A549 treated with AZD9567 at 1 μM for 4 hours (cell line): ENCODE results near the gene TMSB10. TPM values are rescaled to one million over a fixed set of nuclear protein-coding genes. Genes with fewer than 3 reads are reported as not detected.

Source experiments
- total RNA-seq: library from RNA; stranded (reverse); fragments of 200-300 nt; extraction: Qiagen RNA extraction; gene quantifications from 5 replicates; pipeline ENCODE4 v1.2.3, GENCODE V29; 2022; ENCODE audit not compliant: insufficient read depth

TMSB10 gene
- 6,296 to 10,419 TPM (median 9,336 TPM) in 5 replicates for total RNA-seq

DNA sequence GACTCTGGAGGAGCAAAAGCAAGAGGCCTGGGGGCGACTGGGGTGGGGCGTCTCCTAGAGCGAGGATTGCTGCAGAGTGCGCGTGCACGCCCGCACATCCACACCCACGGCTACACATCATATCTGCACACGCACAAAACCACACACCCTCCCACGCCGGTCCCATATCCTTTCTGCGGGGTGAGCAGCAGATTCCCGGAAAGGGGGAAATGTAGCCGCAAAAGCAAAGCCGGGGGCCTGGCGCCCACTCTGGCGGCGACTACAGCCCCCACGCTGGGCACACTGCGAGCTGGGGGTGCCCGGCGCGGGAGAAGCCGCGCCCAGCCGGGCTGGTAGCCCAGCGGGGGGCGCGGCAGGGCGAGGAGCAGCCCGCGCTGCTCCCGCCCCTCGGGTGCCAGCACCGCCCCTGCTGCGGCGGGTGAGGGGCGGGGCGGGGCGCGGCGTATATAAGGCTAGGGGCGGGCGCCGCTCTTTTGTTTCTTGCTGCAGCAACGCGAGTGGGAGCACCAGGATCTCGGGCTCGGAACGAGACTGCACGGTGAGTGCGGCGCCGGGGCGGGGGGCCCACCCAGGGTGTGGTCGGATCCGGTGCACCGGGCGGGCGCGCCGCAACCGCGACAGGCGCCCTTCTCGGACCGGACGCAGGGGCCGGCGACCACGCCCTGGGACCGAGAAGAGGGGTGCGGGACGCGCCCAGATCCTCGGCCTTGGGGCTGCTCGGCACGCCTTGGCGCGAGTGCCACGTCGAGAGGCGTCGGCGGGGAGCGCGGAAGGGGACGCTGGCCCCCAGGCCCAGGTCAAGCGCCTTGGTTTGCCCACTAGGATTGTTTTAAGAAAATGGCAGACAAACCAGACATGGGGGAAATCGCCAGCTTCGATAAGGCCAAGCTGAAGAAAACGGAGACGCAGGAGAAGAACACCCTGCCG lies at the start of gene TMSB10:
Gene TMSB10, plus strand, starts transcription at position 476 of the 927 bp plus-strand sequence.

DNA sequence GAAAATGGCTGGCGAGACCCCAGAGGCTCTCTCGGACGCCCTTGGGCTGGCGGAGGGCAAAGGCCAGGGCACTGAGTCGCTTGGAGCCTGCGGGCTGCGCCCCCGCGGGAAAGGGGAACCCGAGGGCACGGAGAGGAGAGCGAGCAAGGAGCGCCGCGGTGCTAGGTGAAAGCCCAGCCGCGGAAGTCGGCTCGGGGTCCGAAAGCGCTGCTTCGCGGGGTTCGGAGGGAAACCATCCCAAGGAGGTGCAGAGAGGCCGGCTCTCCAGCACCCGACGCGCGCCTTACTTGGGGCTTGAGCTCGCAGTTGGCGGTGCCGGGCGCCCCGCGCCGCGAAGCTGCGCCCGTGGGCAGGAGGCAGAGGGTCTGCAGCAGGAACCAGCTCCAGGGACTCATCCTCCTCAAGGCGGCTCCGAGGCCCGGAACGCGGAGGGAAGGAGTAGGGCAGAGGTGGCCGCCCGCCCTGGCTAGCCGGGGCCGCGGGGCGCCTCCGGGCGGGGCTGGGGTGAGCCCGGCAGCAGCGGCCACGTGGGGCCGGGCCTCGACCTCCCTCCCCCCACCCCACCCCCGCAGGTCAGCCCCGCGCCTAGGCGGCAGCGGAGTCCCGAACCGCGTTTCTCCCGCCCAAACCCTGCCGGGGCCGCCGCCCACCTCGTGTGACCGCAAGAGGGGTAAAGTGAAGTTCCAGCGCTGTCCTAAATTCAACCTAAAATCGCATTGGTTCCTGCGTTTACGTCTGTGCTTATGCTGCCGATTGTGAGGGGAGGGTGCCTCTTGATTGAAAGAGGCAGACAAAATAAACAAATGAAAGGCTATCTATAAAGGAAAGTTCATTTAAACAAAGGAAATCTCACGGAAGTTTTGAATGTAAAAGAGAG lies 24.6 kb upstream of the TMSB10 start, which contains the start of gene TRABD2A:
Gene TRABD2A, minus strand, starts transcription at position 440 of the 877 bp plus-strand sequence. Its CDS starts 45 bp downstream, at position 395.

Other genes with a start within 250 kb of the TMSB10 start
- 9.0 to 12.9 TPM (median 11.2 TPM) in 5 replicates for gene TRABD2A, start 24.6 kb upstream of the TMSB10 start, total RNA-seq
- gene KCMF1, start 65.5 kb downstream of the TMSB10 start, total RNA-seq = 109 to 161 TPM (median 115 TPM) in 5 replicates
- gene TCF7L1, start 227.7 kb downstream of the TMSB10 start, total RNA-seq = 5.9 to 10.4 TPM (median 9.3 TPM) in 5 replicates